AG04450 (cell line): Measurements from ENCODE around the gene PUM2. TPM values are rescaled to one million over a fixed set of nuclear protein-coding genes. Genes with fewer than 3 reads are reported as not detected.

ENCODE experiments used
- CTCF ChIA-PET: fragments of 300-600, 350-600 bp; formaldehyde crosslinking; extraction: SDS; loops from one replicate; lab custom pipeline; 2022; ENCODE audit warnings: antibody characterized with exemption, inconsistent platforms; lab: Charles Lee
- POLR2A ChIA-PET: fragments of 350-600 bp; formaldehyde crosslinking; extraction: SDS; loops from one replicate; lab custom pipeline; 2021; ENCODE audit warnings: antibody characterized with exemption, inconsistent platforms; lab: Yijun Ruan, JAX
- DNase-seq: peaks from one replicate; pipeline ENCODE4 v3.0.0-alpha.2; 2011; ENCODE audit warnings: low read depth, low spot score
- H3K27ac ChIP-seq: one replicate; pipeline ENCODE4 v1.5.1; 2012; ENCODE audit warnings: low read depth, low read length, control low read depth
- H3K27me3 ChIP-seq: one replicate; pipeline ENCODE4 v1.6.0; 2012; ENCODE audit warnings: low read length; ENCODE audit not compliant: control insufficient read depth, insufficient read depth
- H3K4me3 ChIP-seq: 2 replicates; pipeline ENCODE4 v1.5.1; 2011; ENCODE audit warnings: mild to moderate bottlenecking, low read depth, low read length, control low read depth
- H3K9me3 ChIP-seq: 2 replicates; pipeline ENCODE4 v1.5.1; 2012; ENCODE audit warnings: low read length; ENCODE audit not compliant: control insufficient read depth, insufficient read depth
- polyA plus RNA-seq: library from polyadenylated mRNA; depleted of rRNA; stranded (reverse); fragments of >200 nt; gene quantifications from 2 replicates; pipeline ENCODE4 v1.2.3, GENCODE V29; 2011
- TF ChIP-seq, protein P1 (sequence below): IDR thresholded peaks from 2 replicates; pipeline ENCODE4 v1.5.1; 2011; ENCODE audit warnings: low read depth, low read length, control low read depth, inconsistent platforms

Gene PUM2
- polyA plus RNA-seq, 1 experiment, result 53.7 TPM

- no peak overlapping the region for H3K27ac ChIP-seq
- no peak overlapping the region for H3K4me3 ChIP-seq
- H3K9me3 ChIP-seq, result no peaks in the 10 kb centered on the region
- no peak for DNase-seq
- POLR2A ChIA-PET, result no interaction called here
- TF ChIP-seq, protein P1, sequence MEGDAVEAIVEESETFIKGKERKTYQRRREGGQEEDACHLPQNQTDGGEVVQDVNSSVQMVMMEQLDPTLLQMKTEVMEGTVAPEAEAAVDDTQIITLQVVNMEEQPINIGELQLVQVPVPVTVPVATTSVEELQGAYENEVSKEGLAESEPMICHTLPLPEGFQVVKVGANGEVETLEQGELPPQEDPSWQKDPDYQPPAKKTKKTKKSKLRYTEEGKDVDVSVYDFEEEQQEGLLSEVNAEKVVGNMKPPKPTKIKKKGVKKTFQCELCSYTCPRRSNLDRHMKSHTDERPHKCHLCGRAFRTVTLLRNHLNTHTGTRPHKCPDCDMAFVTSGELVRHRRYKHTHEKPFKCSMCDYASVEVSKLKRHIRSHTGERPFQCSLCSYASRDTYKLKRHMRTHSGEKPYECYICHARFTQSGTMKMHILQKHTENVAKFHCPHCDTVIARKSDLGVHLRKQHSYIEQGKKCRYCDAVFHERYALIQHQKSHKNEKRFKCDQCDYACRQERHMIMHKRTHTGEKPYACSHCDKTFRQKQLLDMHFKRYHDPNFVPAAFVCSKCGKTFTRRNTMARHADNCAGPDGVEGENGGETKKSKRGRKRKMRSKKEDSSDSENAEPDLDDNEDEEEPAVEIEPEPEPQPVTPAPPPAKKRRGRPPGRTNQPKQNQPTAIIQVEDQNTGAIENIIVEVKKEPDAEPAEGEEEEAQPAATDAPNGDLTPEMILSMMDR, result no peak
- CTCF ChIA-PET, result interaction anchor here (1.9 to 2.6 kb wide), 2 partner anchors 24 to 59 kb away, joined by 5 to 7 read pairs; no protein-coding TSS in a partner anchor
- H3K27me3 ChIP-seq, result no peaks in the 10 kb centered on the region
These were observed 83.1 kb downstream of the PUM2 start for GRCh38 chr2:20267529-20267928.

GRCh38 chr2:20264629-20265028, 86.0 kb downstream of the PUM2 start:
- Histone ChIP-seq H3K27me3 (no peaks in the 10 kb centered on the region), H3K9me3 (no peaks in the 10 kb centered on the region), H3K4me3 (no peak overlapping the region), H3K27ac (no peak overlapping the region)
- DNase-seq, result no peak
- TF ChIP-seq, protein P1, result no peak
- ChIA-PET POLR2A (no interaction called here), CTCF (interaction anchor here (0.9 to 1.3 kb wide), 2 partner anchors 39 to 309 kb away, joined by 3 to 4 read pairs; partner anchors contain the start of gene SDC1)

DNA sequence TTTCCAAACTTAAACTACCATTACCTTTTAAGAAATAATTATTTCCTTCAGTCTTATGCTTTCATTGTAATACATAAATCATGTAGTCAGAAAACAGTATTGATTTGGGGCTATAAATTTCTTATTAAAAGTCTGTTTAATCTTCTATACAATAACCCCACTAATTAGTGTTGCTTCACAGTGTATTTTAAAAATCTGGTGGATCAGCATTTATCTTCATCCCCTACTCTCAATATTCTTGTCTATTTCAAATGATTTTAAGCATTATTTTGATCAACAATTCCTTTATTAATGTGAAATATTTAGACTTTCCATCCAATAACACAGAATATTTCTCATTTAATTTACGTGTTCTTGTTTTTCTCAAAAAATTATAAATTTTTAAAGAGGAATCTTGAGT, 93.2 kb downstream of the PUM2 start:
- ChIA-PET CTCF (no interaction called here), POLR2A (no interaction called here)
- Histone ChIP-seq H3K9me3 (no peaks in the 10 kb centered on the region), H3K27me3 (no peaks in the 10 kb centered on the region), H3K4me3 (no peak overlapping the region), H3K27ac (no peak overlapping the region)
- TF ChIP-seq, protein P1, result no peak
- no peak for DNase-seq

DNA sequence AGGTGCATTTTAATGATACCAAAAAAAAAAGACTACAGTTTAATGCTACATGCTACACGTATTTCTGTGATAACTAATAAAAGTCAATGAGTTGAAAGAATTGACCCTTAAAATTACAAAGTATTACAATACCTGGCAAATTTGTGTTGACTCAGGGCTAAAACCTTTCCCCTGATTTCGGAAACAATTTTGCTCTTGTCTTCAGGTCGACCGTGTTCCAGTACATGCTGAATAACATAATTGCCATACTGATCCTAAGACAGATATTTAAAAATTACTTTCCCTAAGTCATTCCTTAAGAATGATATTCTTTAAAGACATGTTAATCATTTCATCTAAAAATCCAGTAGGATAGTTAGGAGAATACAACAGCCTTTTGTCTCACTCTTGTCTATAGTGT, 95.9 kb downstream of the PUM2 start:
- H3K27me3 ChIP-seq, result no peaks in the 10 kb centered on the region
- H3K27ac ChIP-seq, result no peak overlapping the region
- ChIA-PET CTCF (no interaction called here), POLR2A (no interaction called here)
- TF ChIP-seq, protein P1, result no peak
- DNase-seq, result no peak
- no peaks in the 10 kb centered on the region for H3K9me3 ChIP-seq
- H3K4me3 ChIP-seq, result no peak overlapping the region

GRCh38 chr2:20250436-20250835, 100.2 kb downstream of the PUM2 start:
- CTCF ChIA-PET, result interaction anchor here (0.7 to 1.3 kb wide), 3 partner anchors 41 to 234 kb away, joined by 3 read pairs; no protein-coding TSS in a partner anchor
- Histone ChIP-seq H3K27ac (no peak overlapping the region), H3K27me3 (no peaks in the 10 kb centered on the region), H3K9me3 (no peaks in the 10 kb centered on the region), H3K4me3 (no peak overlapping the region)
- POLR2A ChIA-PET, result no interaction called here
- TF ChIP-seq, protein P1, result no peak
- no peak for DNase-seq
